ENCODE measurements around the gene TPRX2.
"Not testable (repeated sequence)": the region's sequence is repeated elsewhere in the genome, so short reads cannot be mapped to it uniquely, and the experiment has no call there.

Gene TPRX2

DNA sequence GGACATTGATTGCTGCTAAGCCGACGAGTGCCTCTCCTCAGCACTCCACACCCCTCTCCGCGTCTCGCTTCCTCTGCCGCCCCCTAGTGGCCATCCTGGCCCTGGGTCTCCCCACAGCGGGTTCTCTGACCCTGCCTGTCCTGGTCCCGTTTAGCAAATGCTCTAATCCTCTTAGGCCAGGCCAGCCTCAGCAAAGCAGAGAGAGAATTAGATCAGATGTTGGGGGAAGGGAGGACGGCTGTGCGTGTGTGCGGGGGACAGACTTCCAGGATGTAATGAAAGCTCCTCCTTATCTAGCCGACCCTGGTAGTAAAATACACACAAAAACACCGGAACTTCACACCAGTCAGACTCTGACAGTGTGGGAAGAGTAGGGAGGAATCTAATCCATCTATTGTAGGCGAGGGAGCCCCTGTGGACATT is 4.5 kb downstream of the TPRX2 start:
- TF ChIP-seq ZFX (IDR thresholded peaks at IDR 0.05), result no peak
- TF ChIP-seq, protein P1, sequence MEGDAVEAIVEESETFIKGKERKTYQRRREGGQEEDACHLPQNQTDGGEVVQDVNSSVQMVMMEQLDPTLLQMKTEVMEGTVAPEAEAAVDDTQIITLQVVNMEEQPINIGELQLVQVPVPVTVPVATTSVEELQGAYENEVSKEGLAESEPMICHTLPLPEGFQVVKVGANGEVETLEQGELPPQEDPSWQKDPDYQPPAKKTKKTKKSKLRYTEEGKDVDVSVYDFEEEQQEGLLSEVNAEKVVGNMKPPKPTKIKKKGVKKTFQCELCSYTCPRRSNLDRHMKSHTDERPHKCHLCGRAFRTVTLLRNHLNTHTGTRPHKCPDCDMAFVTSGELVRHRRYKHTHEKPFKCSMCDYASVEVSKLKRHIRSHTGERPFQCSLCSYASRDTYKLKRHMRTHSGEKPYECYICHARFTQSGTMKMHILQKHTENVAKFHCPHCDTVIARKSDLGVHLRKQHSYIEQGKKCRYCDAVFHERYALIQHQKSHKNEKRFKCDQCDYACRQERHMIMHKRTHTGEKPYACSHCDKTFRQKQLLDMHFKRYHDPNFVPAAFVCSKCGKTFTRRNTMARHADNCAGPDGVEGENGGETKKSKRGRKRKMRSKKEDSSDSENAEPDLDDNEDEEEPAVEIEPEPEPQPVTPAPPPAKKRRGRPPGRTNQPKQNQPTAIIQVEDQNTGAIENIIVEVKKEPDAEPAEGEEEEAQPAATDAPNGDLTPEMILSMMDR (conservative IDR thresholded peaks at IDR 0.05), result peak; percentile 89
- H3K27ac ChIP-seq, result no peak overlapping the region

DNA sequence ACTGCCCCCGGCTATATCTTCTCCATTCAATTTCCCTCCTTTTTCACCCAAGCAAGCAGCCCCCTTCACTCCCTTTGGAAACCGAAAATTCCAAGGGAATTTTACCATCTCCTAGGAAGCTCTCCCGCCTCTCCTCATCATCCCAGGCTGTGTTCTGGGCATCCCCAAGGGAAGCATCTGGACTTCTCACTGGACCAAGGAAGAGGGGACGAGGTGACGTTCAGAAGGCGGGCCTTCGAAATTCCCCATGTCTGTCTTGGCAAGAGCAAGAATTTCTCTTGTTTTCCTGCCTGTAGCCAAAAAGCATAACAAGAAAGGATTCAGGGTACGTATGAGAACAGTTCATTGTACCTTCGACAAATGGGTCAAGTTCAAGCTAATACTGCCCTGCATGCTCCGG is 6.1 kb downstream of the TPRX2 start:
- TF ChIP-seq, protein P1 (conservative IDR thresholded peaks at IDR 0.05), result no peak
- no peak for TF ChIP-seq ZFX (IDR thresholded peaks at IDR 0.05)
- H3K27ac ChIP-seq, result no peak overlapping the region

DNA sequence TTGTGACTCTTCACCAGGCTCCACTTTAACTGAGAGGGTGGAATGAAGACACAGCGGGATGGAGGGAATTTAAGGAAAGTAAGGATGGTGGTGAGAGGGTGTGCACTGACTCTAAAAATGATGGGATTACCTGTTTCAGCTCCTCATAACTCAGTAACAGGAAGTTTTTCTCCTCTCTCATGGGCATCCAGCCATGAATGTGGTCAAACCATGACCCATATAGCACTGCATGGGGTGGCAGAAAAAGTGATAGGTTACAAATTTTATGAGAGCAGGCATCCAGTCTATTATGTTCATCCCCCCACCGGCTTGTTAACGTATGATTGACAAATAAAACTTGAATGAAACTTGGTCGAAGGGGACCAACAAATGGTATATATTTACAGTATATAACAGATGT is 19.9 kb downstream of the TPRX2 start:
- TF ChIP-seq ZFX (IDR thresholded peaks at IDR 0.05), result no peak
- TF ChIP-seq, protein P1 (conservative IDR thresholded peaks at IDR 0.05), result no peak
- H3K27ac ChIP-seq, result no peak overlapping the region

DNA sequence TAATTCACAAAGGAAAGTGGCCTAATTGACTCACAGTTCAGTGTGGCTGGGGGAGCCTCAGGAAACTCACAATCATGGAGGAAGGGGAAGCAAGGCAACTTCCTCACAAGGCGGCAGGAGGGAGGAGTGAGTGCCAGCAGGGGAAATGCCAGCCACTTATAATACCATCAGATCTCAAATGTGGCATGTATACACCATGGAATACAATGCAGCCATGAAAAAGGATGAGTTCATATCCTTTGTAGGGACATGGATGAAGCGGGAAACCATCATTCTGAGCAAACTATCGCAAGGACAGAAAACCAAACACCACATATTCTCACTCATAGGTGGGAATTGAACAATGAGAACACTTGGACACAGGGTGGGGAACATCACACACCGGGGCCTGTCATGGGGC is 20.4 kb downstream of the TPRX2 start:
- H3K27ac ChIP-seq, result not testable (repeated sequence)

DNA sequence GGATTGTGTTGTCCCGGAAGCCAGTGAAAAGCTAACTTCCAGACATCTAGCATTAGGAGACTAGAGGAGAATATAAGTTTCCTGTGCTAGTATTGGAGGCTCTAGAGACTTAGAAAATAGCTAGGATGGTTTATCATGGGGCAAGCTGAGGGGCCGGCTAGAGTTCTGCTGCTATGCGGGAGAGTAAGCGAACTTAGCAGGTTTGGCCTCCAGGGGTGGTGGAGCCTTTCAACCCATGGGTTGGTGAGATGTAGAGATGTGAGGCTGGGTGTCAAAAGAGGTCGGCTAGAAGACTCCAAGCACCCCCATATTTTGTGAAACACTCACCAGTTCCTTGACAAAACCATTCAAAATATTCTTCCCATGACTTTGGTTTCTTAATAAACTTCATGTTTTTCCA is 22.7 kb downstream of the TPRX2 start:
- no peak overlapping the region for H3K27ac ChIP-seq
- no peak for TF ChIP-seq ZFX (IDR thresholded peaks at IDR 0.05)
- TF ChIP-seq, protein P1 (conservative IDR thresholded peaks at IDR 0.05), result no peak

DNA sequence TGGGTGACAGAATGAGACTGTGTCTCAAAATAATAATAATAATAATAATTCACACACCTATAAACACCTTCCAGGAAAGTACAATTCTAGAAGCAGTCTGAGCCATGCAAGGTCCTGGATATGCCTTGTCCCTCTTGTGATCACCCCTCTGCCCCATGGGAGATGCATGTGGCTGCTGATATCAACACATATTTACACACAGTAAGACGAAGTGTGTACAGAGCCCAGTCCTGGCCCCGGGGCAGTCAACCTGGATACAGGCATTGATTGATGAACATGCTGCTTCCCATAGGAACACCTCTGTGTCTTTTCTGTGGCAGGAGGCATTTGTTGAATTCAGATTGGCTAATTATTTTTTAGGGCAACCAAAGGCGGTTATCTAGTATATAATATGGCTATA is 23.9 kb downstream of the TPRX2 start:
- no peak for TF ChIP-seq ZFX (IDR thresholded peaks at IDR 0.05)
- TF ChIP-seq, protein P1 (conservative IDR thresholded peaks at IDR 0.05), result no peak

DNA sequence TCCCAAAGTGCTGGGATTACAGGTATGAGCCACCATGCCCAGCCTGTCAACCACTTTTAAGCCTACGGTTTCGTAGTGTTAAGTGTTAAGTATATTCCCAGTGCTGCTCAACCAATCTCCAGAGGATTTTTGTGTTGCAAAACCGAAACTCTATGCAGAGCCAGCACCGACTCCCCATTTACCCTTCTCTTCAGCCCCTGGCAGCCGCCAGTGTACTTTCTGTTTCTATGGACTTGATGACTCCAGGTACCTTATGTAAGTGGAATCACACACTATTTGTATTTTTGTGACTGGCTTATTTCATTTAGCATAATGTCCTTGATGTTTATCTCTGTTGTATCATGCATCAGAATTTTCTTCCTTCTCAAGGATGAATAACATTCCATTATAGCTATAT is 26.0 kb downstream of the TPRX2 start:
- no peak overlapping the region for H3K27ac ChIP-seq
- TF ChIP-seq, protein P1 (conservative IDR thresholded peaks at IDR 0.05), result no peak
- no peak for TF ChIP-seq ZFX (IDR thresholded peaks at IDR 0.05)

More for the DNA sequence above, 23.9 kb downstream of the TPRX2 start:
- H3K27ac ChIP-seq, result no peak overlapping the region

DNA sequence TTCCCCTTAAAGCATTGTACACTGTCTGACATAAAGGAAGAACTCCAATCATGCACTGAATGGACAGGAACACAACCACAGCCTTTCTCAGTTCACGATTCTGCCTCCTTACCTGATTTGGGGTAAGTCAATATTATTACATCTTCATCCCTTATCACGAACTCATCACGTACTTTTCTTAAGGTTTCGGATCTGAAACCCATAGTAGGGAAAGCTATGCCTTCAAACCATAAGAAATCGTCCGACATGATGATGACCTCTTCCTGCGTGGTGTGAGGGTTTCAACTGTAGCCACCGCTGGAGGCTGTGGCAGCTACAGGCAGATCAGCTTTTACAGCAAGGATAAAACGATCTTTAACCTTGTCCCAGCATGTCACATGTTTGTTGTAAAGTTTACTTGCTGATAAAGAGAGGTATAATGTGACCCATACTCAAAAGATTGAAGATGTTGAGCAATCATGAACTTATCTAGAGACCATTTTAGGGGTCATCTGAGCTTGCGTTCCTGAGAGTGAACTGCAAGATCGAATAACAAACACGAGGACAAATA is 27.1 kb downstream of the TPRX2 start, which contains the start of gene SULT2A1:
Gene SULT2A1 (minus strand): TSS at position 306 of the 550 bp plus-strand sequence. CDS start 58 bp downstream, at position 248.
- TF ChIP-seq, protein P1 (conservative IDR thresholded peaks at IDR 0.05), result no peak
- no peak for TF ChIP-seq ZFX (IDR thresholded peaks at IDR 0.05)
- H3K27ac ChIP-seq, result no peak within 1 kb of the TSS
